ENCODE data around the gene NR2F6.
A peak's percentile ranks its signal among the peaks of the same experiment; 100 is the strongest.

NR2F6 gene

DNA sequence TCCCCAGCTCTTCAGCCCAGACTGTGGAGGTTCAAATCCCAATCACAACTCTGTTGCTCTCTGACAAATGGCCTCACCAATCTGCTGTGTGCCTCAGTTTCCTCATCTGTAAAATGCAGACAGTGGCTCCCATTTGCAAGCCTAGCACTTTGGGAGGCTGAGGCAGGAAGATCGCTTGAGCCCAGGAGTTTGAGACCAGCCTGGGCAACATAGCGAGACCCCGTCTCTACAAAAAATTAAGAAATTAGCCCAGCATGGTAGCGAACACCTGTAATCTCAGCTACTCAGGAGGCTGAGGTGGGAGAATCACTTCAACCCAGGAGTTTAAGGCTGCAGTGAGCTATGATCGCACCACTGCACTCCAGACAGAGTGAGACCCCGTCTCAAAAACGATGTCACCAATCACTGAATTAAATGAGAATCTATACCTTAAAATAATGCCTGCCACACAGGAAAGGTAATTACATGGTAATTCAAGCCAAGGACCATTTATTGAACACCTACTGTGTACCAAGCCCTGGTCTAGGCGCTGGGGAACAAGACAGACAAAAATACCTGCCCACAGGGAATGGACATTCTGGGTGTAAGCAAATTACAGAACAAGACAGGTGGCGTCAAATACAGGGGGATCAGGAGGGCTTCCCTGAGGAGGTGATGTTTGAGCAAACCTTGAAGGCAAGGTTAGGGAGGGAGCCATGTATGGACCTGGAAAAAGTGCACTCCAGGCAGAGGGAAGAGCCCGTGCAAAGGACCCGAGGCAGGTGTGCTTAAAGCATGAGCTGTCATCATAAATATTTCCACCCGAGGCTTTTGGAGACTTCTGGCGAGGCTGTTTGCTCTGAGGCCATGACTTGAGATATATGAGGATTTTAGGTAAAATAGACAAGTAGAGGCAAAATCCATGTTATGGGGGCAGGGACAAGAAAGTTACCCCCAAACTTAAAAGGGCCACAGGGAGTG lies 7.7 kb downstream of the NR2F6 start:
- DNase-seq (ENCODE audit: low read depth in 3 of 3) = no peak

DNA sequence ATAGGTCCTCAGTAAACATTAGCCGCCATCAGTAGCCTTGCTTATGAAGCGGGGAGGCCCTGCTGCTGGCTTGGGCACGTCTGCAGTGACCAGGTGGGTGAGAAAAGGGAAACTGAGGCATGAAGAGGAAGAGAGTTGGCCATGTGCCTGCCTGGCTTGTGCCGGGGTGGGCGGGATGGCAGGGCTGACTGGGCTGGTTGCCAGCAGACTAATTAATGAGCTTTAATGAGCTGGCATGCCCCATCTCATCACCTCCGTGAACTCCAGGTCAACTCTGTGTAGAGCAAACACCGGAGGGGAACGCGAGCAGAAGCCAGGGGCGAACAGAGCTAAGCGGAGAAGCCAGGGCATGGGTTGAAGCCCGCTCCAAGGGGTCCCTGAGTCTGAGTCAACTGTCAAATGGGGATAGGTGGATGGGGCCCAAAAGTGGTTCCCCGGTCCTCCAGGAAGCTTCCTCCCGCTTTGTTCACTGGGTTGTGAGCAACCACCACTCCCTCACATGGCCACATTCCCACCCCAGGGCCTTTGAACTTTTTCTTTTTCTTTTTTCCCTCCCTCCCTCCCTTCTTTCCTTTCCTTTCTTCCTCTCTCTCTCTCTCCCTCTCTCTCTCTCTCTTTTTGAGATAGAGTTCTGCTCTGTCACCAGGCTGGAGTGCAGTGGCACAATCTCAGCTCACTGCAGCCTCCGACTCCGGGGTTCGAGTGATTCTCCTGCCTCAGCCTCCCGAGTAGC lies 8.7 kb downstream of the NR2F6 start:
- DNase-seq (ENCODE audit: low read depth in 3 of 3) = no peak

- no peak for DNase-seq (ENCODE audit: low read depth in 3 of 3)
Observed at GRCh38 chr19:17235971-17236777, 9.5 kb downstream of the NR2F6 start.

DNA sequence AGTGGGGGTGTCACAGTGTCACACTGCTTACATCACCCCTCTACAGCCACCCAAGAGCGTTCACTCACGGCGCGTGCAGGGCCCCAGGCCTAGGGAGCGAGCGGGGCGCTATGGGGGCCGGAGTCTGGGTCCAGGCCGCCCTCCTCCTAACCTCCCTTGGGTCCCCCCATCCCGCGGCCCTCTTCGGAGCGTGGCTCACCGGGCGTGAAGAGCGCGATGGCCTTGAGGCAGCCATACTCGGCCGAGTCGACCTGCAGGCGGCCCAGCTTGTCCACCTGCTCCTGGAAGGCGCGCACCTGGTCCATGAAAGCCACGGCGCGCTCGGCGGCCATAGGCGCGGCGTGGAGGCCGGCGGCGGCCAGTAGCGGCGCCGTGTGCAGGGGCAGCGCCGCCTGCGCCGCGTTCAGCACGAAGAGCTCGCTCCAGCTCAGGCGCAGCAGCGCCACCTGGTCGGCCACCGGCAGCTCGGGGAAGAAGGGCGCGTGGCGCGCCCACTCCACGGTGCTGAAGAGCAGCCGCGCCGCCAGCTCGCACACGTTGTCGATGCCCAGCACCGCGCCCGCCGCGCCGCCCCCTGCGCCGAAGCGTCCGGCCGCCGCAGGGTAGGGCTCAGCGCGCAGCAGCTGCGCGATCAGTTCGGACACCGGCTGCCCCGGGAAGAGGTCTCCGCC lies 10.3 kb downstream of the NR2F6 start:
- peak; percentile 48 to 67 (median 52) for DNase-seq (ENCODE audit: low read depth in 3 of 3)

- DNase-seq (ENCODE audit: low read depth in 3 of 3) = peak in 2 of 3 experiments; percentile 35 to 72
Observed at GRCh38 chr19:17234911-17235299, 10.8 kb downstream of the NR2F6 start.

GRCh38 chr19:17232258-17232657 lies 13.5 kb downstream of the NR2F6 start:
- DNase-seq (ENCODE audit: low read depth in 3 of 3) = no peak

GRCh38 chr19:17229890-17230289 lies 15.8 kb downstream of the NR2F6 start:
- DNase-seq (ENCODE audit: low read depth in 3 of 3) = no peak

- no peak for DNase-seq (ENCODE audit: low read depth in 3 of 3)
Observed at GRCh38 chr19:17227798-17228367, 17.8 kb downstream of the NR2F6 start.

DNA sequence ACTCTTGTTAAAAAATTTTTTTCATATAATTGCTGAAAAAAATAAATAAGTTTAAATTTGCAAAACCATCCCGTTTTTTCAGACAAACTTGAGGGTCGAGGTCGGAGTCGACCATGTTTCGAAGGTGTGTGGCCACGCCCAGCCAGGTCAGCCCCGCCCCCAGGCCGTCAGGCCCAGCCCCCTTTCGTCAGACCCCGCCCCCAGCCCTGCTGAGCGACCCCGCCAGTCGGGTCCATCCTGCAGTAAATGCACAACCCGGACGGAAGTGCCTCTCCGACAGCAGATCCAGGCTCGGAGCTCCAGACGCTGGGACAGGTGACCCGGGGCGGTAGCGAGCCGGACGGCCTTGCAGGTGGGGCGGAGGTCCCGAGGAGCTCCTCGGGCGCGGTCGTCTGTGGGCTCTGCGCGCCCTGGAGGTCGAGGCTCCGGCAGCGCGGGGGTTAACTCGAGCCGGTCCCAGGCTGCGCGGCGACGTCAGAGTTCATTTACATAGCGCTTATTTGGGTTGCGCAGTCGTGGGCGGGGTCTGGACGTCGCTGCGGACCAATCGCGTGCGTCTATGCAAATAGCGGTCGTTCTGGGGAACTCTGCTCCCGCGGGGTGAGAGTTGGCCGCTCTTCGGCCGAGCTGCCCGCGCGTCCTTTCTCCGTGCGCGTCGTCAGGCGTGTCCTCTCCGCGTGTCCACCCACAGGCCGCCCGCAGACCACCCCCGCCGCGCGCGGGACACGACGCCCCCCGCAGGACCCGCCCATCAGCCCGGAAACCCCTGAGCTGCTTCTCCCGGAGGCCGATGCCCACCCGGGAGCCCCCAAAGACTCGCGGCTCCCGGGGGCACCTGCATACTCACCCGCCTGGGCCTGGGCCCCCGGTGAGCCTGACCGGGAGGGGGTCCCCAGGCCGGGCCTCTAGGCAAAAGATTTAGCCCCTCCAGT lies 19.5 kb downstream of the NR2F6 start, which contains the start of gene OCEL1:
TSS of gene OCEL1 (plus strand) at position 225 of the 932 bp plus-strand sequence. CDS start at position 247, 22 bp downstream.
- DNase-seq (ENCODE audit: low read depth in 3 of 3) = peak; percentile 93 to 97 (median 94)

DNA sequence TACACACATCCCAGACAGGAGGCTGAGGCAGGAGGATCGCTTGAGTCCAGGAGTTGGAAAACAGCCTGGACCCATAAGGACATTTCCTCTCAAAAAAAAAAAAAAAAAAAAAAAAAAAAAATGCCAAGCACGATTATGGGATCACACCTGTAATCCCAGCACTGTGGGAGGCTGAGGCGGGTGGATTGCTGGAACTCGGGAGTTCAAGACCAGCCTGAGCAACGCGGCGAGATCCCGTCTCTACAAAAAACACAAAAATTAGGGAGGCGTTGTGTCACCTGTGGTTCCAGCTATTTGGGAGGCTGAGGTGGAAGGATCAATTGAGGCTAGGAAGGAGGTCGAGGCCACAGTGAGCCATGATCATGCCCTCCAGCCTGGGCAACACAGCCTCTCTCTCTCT lies 20.7 kb downstream of the NR2F6 start:
- no peak for DNase-seq (ENCODE audit: low read depth in 3 of 3)

- DNase-seq (ENCODE audit: low read depth in 3 of 3) = no peak
Observed at GRCh38 chr19:17220207-17220758, 25.4 kb downstream of the NR2F6 start.

- DNase-seq (ENCODE audit: low read depth in 3 of 3) = no peak
Observed at GRCh38 chr19:17219286-17219685, 26.4 kb downstream of the NR2F6 start.

- no peak for DNase-seq (ENCODE audit: low read depth in 3 of 3)
Observed at GRCh38 chr19:17216058-17216670, 29.6 kb downstream of the NR2F6 start.

DNA sequence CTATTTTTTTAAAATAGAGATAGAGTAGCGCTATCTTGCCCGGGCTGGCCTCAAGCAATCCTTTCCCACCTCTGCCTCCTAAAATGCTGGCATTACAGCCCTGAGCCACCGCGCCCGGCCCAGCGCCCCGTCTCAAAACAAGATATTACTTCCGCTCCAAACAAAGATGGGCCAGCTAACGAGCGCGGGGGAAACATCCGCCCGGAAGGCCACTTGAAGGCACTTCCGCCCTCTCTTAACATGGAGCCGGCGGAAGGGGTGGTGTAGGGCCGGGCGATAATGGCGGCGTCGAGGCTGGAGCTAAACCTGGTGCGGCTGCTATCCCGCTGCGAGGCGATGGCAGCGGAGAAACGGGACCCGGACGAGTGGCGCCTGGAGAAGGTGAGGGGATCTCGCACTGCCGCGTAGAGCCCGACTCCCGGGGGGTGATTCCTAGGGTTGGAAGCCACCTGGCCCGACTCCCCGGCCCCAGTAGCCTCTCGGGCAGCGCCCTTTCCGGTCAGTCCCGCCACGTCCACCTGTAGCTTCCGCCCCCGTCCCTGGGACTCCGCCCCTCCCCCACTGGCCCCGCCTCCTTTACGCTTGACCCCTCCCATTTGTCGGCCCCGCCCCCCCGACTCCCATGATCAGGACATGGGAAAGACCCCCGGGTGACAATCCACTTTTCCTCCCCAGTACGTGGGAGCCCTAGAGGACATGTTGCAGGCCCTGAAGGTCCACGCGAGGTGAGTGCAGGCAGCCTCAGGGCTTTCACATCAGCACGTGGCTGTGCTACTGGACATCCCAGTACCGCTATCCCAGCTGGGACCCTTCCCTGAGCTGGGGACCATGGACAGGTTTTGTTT lies 30.4 kb downstream of the NR2F6 start, which contains the start of gene USE1:
TSS of gene USE1 (plus strand) at position 231 of the 845 bp plus-strand sequence. CDS start at position 280, 49 bp downstream.
- peak; percentile 72 to 83 (median 83) for DNase-seq (ENCODE audit: low read depth in 3 of 3)

DNA sequence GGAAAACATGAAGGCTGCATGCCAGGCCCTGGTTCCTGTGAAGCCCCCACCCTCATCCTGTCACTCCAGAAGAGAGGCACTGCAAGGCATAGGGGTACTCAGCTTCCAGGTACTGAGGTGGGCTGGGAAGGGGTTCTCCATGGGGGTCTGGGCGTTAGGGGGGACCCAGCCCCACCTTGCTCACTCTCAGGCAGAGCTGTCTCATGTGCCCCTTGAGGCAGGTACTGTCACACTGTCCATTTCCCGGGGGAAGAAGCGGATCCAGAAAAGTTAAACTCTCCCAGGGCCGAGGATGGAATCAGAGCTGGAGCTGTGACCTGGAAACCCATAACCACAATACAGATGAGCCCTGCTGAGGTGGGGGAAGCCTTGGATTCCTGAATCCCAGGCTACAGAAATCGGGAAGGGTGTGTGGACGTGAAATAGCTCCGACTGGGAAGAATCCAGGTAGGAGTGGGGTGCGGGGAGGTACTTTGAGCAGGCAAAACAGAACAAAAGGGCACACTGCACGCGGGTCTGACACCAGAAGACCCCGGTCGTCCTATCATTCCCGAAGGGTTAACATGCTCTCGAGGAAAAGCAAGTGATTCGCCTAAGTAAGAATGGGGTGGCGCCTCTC lies 31.1 kb downstream of the NR2F6 start:
- no peak for DNase-seq (ENCODE audit: low read depth in 3 of 3)

DNA sequence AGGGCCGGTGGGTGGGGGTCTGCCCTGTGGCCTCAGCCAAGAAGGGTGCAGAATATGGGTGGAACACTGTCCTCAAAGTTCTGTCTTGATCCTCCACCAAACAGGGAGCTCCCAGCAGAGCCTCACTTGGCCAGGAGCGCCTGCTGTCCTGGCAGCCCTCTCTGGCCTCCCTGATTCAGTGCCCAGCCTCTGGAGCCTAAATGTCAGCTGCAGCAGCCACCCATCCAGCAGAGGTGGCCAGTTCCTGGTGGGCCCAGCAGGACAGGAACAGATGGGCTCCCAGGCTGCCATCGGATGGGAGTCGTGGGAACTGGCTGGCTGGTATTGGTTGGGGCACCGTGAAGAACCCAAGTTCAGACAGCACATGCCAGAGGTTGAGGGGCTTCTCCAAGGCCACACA lies 32.4 kb downstream of the NR2F6 start:
- no peak for DNase-seq (ENCODE audit: low read depth in 3 of 3)
